Adrenal gland (tissue), 12 donors: ENCODE measurements around the gene PDE2A. TPM values are rescaled to one million over a fixed set of nuclear protein-coding genes. Genes with fewer than 3 reads are reported as not detected.
A peak's percentile ranks its signal among the peaks of the same experiment; 100 is the strongest.

Experiments
- DNase-seq, 7 donors: peaks; one replicate each; pipeline ENCODE4 v3.0.0-alpha.2; 2019 to 2020
- H3K27ac ChIP-seq, 5 donors: fragments of 200-600 bp; sonication (generic) in 4 of 5; 1 replicate in 3 of 5; 2 replicates in 2 of 5; pipeline versions ENCODE4 v1.5.1 to v1.8.0; 2016 to 2020; ENCODE audit warnings: mild to moderate bottlenecking in 1 of 5
- H3K27me3 ChIP-seq: fragments of 200-600 bp; 2 replicates; pipeline ENCODE4 v1.8.0; 2021
- H3K36me3 ChIP-seq, 2 donors: fragments of 200-600 bp; replicated peaks in 1 of 2; 1 replicate in 1 of 2; 2 replicates in 1 of 2; pipeline versions ENCODE4 v1.5.1 to v1.8.0; 2018 to 2022
- H3K4me1 ChIP-seq, 2 donors: fragments of 200-600 bp; replicated peaks in 1 of 2; 1 replicate in 1 of 2; 2 replicates in 1 of 2; pipeline versions ENCODE4 v1.5.1 to v1.8.0; 2018 to 2021
- H3K4me3 ChIP-seq, 4 donors: fragments of 200-600 bp; sonication (generic) in 3 of 4; one replicate each; pipeline ENCODE4 v1.5.1; 2016 to 2018
- H3K9me3 ChIP-seq, 3 donors: fragments of 200-600 bp; sonication (generic) in 1 of 3; replicated peaks in 1 of 3; 1 replicate in 2 of 3; 2 replicates in 1 of 3; pipeline versions ENCODE4 v1.5.1 to v1.8.0; 2016 to 2021
- POLR2A ChIP-seq, 2 donors: fragments of 450-650 bp; IDR thresholded peaks; one replicate each; pipeline ENCODE4 v1.6.1; 2017; ENCODE audit warnings: antibody characterized with exemption in 2 of 2, mild to moderate bottlenecking in 2 of 2, moderate library complexity in 1 of 2
- WGBS, 4 donors: extraction: QIAGEN DNeasy Blood & Tissue Kit in 2 of 4; methylation state at CpG; one replicate each; pipeline versions ENCODE4 v1.1.5 to v1.1.7; 2013 to 2017; 5-methylcytosine and 5-hydroxymethylcytosine counted together
- intact Hi-C, 2 donors: fragments of 100-400 bp; cut with DNase I; formaldehyde crosslinking; loops; one replicate each; pipeline versions ENCODE4 v1.14.1 to v1.15.0; 2022 to 2023
- polyA plus RNA-seq, 3 donors: library from polyadenylated mRNA; stranded (reverse); fragments of 200-250 nt in 2 of 3; fragments of 350-450 nt in 1 of 3; fragmentation: Illumina TruSeq in 1 of 3; extraction: RNeasy Lipid Tissue Mini Kit (QIAGEN cat#74804) in 1 of 3; gene quantifications; one replicate each; pipeline ENCODE4 v1.2.3, GENCODE V29; 2013 to 2014
- total RNA-seq, 9 donors: library from RNA; depleted of rRNA in 4 of 9; stranded (reverse); fragments of >200 nt in 4 of 9; fragments of 120-200 nt in 1 of 9; fragmentation: NEBNext Ultra II Directional in 1 of 9; extraction: Animal tissue kit (Norgen Biotek cat#: 25700) in 1 of 9; gene quantifications; one replicate each; pipeline versions ENCODE4 v1.1.0 to v1.2.4, GENCODE V29; 2013 to 2023
- TF ChIP-seq, protein P1 (sequence below), 6 experiments: fragments of 450-650 bp in 4 of 6; fragments of 200-600 bp in 2 of 6; sonication (generic) in 1 of 6; IDR thresholded peaks; 1 replicate in 5 of 6; 2 replicates in 1 of 6; pipeline versions ENCODE4 v1.5.1 to v1.8.0; 2016 to 2021; ENCODE audit warnings: antibody characterized with exemption in 6 of 6, mild to moderate bottlenecking in 2 of 6, moderate library complexity in 1 of 6
- donor health status: healthy with polysubstance abuse.
- donor health status: Bipolar disorder and iron deficiency.
- donor health status: DM: yes; HTN: yes; CAD: no.
- donor health status: DM: no; HTN: no; CAD: no.
- donor health status: DM: no; HTN: no; CAD: no.
- donor health status: DM: yes; HTN: yes; CAD: no.

Gene PDE2A
- total and polyA plus RNA-seq, 12 donors: 11.5 to 226 (median 67.6) TPM

DNA sequence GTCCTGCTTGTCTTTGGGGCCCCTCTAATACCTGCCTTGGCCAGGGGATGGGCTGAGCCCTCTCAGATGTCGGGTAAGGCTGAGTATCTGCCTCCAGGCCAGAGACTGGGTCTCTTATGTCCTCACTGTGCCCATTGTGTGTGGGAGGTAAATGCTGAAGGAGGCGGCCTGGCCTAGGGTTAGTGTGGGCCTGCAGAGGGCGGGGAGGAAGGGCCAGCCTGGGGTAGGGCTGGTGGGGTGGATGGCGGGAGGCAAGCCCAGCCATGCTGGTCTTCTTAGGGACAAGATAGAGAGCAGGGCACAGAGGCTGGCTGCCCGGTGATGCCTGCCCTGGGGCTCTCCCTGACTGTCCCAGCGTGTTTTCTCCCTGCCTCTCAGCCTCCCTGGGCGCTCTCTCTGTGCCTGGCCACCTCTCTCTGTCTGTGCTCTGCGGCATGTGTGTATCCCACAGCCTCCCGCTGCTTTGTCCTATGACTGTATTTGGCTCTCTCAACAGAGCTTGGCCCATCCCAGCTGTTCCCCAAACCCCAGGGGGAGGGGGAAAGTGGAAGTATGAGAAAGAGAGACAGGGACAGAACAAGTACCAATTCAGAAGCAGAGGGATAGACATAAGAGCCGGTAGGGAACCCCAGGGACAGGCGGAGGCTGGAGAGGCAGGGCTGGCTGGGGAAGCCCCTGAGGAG is 57.0 kb downstream of the PDE2A start:
- DNase-seq: peak in 4 of 7 donors; percentile 45 to 67 (median 49)
- Histone ChIP-seq H3K4me1 (peaks cover 9 to 34% of the 10 kb centered on the region in 2 donors), H3K36me3 (no peaks in the 10 kb centered on the region), H3K9me3 (no peaks in the 10 kb centered on the region), H3K4me3 (no peak overlapping the region), H3K27me3 (no peaks in the 10 kb centered on the region), H3K27ac (peak overlapping the region in 2 of 5 donors; percentile 65 to 83)
- WGBS, 4 donors: 54 to 74% (median 69%) methylated on average over 7 to 11 of the region's 11 CpGs
- no peak for TF ChIP-seq POLR2A (IDR thresholded peaks at IDR 0.05)
- TF ChIP-seq, protein P1, sequence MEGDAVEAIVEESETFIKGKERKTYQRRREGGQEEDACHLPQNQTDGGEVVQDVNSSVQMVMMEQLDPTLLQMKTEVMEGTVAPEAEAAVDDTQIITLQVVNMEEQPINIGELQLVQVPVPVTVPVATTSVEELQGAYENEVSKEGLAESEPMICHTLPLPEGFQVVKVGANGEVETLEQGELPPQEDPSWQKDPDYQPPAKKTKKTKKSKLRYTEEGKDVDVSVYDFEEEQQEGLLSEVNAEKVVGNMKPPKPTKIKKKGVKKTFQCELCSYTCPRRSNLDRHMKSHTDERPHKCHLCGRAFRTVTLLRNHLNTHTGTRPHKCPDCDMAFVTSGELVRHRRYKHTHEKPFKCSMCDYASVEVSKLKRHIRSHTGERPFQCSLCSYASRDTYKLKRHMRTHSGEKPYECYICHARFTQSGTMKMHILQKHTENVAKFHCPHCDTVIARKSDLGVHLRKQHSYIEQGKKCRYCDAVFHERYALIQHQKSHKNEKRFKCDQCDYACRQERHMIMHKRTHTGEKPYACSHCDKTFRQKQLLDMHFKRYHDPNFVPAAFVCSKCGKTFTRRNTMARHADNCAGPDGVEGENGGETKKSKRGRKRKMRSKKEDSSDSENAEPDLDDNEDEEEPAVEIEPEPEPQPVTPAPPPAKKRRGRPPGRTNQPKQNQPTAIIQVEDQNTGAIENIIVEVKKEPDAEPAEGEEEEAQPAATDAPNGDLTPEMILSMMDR (IDR thresholded peaks at IDR 0.05): no peak
- intact Hi-C loops: no loop called here

DNA sequence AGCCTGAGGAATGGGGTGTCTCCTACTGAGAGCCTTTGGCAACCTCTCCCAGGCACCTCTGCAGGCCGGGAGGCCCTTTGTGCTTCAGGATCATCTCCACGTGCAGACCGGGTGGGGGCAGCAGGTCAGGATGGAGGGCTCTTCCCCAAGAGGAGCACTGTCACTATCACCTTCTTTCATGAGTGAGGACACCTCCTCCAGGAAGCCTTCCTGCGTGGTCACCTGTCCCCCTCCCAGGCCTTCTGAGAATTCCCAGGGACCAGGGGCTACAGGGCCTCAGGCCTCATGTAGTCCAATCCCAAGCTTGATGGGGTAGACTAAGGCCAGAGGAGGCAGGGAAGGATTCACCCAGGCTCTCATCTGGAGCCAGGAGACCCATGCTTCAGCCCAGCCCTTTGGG is 57.6 kb downstream of the PDE2A start:
- H3K9me3 ChIP-seq: no peaks in the 10 kb centered on the region
- H3K4me3 ChIP-seq: no peak overlapping the region
- peaks cover 9 to 34% of the 10 kb centered on the region in 2 donors for H3K4me1 ChIP-seq
- WGBS, 4 donors: 88 to 92% methylated on average over 4 of the region's 4 CpGs; no CpG with 5 or more reads in 2 of the 4 donors
- no peaks in the 10 kb centered on the region for H3K27me3 ChIP-seq
- H3K27ac ChIP-seq: peak overlapping the region in 2 of 5 donors; percentile 65 to 83
- TF ChIP-seq POLR2A (IDR thresholded peaks at IDR 0.05): no peak
- TF ChIP-seq, protein P1 (IDR thresholded peaks at IDR 0.05): no peak
- H3K36me3 ChIP-seq: no peaks in the 10 kb centered on the region
- intact Hi-C loops: no loop called here
- DNase-seq: no peak

DNA sequence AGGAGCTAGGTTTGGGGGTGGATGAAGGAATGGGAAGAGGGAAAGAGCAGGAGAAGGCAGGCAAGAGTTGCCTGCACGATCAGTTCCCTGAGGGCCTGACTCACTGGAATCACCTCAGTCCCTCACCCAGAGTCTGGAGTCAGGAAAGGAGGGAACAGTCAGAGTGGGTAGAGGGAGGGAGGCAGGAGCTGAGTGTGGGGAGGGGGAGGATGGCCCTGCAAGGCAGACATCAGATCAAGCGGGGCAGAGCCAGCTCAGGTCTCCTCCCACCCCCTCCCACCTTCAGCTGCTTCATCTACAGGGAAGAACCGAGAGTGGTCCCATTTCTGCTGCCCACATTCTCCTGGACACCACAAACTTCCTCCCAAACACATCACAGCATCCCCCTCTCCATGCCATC is 58.9 kb downstream of the PDE2A start:
- WGBS, 4 donors: 65 to 77% (median 68%) methylated on average over 3 of the region's 3 CpGs
- Histone ChIP-seq H3K27ac (peak overlapping the region in 1 of 5 donors; percentile 32), H3K4me1 (peaks cover 9 to 34% of the 10 kb centered on the region in 2 donors), H3K27me3 (no peaks in the 10 kb centered on the region), H3K9me3 (no peaks in the 10 kb centered on the region), H3K4me3 (no peak overlapping the region), H3K36me3 (no peaks in the 10 kb centered on the region)
- TF ChIP-seq, protein P1 (IDR thresholded peaks at IDR 0.05): no peak
- TF ChIP-seq POLR2A (IDR thresholded peaks at IDR 0.05): no peak
- no peak for DNase-seq
- intact Hi-C loops: no loop called here

DNA sequence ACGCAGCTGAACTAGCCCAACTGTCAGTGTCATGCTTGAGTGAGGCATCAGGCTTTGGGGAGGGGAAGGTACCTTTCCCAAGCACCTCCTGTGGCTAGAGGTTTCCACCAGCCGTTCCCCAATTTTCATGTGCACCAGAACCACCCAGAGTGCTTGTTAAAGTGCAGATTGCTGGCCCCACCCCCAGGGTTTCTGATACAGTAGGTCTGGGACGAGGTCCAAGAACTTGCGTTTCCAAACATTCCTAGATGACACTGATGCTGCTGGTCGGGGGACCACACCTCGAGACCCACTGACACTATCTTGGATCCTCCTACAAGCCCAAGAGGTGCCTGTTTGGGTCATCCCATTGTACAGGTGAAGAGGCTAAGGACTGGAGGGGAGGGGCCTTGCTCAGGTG is 59.8 kb downstream of the PDE2A start:
- H3K9me3 ChIP-seq: no peaks in the 10 kb centered on the region
- H3K36me3 ChIP-seq: no peaks in the 10 kb centered on the region
- TF ChIP-seq, protein P1 (IDR thresholded peaks at IDR 0.05): no peak
- TF ChIP-seq POLR2A (IDR thresholded peaks at IDR 0.05): no peak
- H3K4me1 ChIP-seq: peaks cover 10 to 42% of the 10 kb centered on the region in 2 donors
- WGBS, 4 donors: 22 to 33% (median 22%) methylated on average over 5 to 6 of the region's 6 CpGs
- intact Hi-C loops: no loop called here
- H3K4me3 ChIP-seq: no peak overlapping the region
- peak in 5 of 7 donors; percentile 57 to 74 (median 66) for DNase-seq
- H3K27ac ChIP-seq: peak overlapping the region in 1 of 5 donors; percentile 32
- H3K27me3 ChIP-seq: no peaks in the 10 kb centered on the region
